ENCODE data around the gene PDCD10.
A peak's percentile ranks its signal among the peaks of the same experiment; 100 is the strongest.

The PDCD10 gene

DNA sequence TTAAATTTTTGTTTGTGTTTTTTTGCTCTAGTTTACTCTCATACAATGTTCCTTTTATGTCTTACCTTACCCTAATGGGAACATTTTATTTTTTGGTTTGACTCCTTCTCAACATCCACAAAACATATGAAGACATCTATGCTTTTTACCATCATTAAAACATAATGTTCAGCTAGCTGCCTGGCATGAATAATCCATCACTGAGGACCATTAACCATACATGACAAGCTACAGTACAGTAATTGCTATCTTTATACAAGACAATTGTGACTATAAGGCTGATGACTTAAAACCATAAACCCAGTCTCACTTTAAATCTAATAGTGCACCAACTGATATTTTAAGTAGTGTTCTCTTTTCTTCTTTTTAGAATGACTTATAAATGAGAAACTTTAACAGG is 14.5 kb upstream of the PDCD10 start:
- Histone ChIP-seq H3K4me1 (ENCODE audit: control insufficient read depth, insufficient read depth, low read length) (no peaks in the 10 kb centered on the region), H3K27ac (ENCODE audit: low read depth, low read length) (no peak overlapping the region), H3K27me3 (ENCODE audit: control insufficient read depth, insufficient read depth, low read length) (no peaks in the 10 kb centered on the region), H3K4me3 (ENCODE audit: low read length) (no peak overlapping the region), H3K36me3 (ENCODE audit: control insufficient read depth, insufficient read depth, low read length) (no peaks in the 10 kb centered on the region), H3K9ac (ENCODE audit: low read length) (no peak overlapping the region)

DNA sequence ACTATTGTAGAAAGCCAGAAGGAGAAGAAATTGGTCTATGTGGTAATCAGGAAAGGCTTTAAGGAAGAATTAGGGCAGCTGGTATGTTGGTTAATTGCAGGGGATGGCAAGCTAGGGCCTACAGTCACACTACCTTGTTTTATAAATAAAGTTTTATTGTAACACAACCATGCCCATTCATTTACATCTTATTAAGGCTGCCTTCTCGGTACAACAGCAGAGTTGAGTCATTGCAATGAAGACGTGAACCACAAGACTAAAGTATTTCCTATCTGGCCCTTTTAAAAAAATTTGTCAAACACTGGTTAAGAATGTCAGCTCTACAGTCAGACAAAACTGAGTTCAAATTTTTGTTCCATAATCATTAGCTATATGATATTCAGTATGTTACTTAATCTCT is 9.1 kb upstream of the PDCD10 start:
- no peaks in the 10 kb centered on the region for H3K4me1 ChIP-seq (ENCODE audit: control insufficient read depth, insufficient read depth, low read length)
- H3K9ac ChIP-seq (ENCODE audit: low read length), result no peak overlapping the region
- H3K27me3 ChIP-seq (ENCODE audit: control insufficient read depth, insufficient read depth, low read length), result no peaks in the 10 kb centered on the region
- H3K27ac ChIP-seq (ENCODE audit: low read depth, low read length), result no peak overlapping the region
- no peaks in the 10 kb centered on the region for H3K36me3 ChIP-seq (ENCODE audit: control insufficient read depth, insufficient read depth, low read length)
- H3K4me3 ChIP-seq (ENCODE audit: low read length), result no peak overlapping the region

DNA sequence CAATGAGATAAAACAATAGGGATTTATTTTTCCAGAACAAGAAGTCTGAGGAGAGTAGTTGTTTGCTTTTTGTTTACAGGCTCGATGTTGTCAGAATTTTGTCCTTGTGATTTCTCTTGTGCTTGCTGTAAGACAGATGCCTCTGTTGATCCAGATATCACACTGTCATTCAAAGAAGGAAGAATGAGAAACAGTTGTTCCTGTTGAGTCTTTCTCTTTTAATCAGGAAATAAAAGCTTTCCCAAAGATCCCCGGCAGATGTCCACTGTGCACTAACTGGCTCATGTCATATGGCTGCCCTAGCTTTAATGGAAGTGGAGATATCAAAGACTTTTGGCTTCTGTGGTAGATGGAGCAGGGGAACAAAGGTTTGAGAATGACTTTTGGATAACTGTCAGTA is 7.6 kb upstream of the PDCD10 start:
- no peak overlapping the region for H3K27ac ChIP-seq (ENCODE audit: low read depth, low read length)
- H3K36me3 ChIP-seq (ENCODE audit: control insufficient read depth, insufficient read depth, low read length), result no peaks in the 10 kb centered on the region
- no peaks in the 10 kb centered on the region for H3K4me1 ChIP-seq (ENCODE audit: control insufficient read depth, insufficient read depth, low read length)
- H3K9ac ChIP-seq (ENCODE audit: low read length), result no peak overlapping the region
- H3K27me3 ChIP-seq (ENCODE audit: control insufficient read depth, insufficient read depth, low read length), result no peaks in the 10 kb centered on the region
- no peak overlapping the region for H3K4me3 ChIP-seq (ENCODE audit: low read length)

DNA sequence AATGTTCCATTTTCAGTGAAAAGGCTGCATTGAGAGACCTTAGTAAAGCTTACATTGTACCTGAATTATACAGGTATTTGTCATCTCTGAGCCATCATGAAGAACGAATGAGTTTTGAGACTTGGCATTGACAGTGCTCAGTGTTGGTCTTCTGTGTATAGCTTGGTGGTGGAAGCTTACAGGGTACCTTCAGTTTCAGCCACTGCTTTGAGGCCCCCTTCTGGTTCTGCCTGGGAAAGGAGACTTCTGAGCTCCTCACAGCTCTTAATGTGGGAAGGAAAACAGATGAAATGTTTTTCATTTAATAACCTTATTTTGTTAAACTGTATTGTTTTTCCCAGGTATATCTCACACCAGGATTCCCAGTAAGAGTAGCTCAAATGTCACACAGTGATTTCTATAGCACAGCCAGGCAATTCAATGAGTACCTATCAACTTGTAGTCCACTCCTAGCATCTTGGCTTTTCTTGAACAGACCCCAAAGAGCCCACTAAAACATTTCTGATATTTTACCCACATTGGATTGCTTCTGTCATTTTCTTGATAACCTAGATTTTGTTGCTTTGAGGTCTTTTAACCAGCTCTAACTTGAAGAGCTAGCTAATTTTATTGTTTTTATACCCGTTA is 6.4 kb upstream of the PDCD10 start:
- H3K4me1 ChIP-seq (ENCODE audit: control insufficient read depth, insufficient read depth, low read length), result no peaks in the 10 kb centered on the region
- H3K36me3 ChIP-seq (ENCODE audit: control insufficient read depth, insufficient read depth, low read length), result no peaks in the 10 kb centered on the region
- H3K4me3 ChIP-seq (ENCODE audit: low read length), result no peak overlapping the region
- H3K9ac ChIP-seq (ENCODE audit: low read length), result no peak overlapping the region
- H3K27me3 ChIP-seq (ENCODE audit: control insufficient read depth, insufficient read depth, low read length), result no peaks in the 10 kb centered on the region
- no peak overlapping the region for H3K27ac ChIP-seq (ENCODE audit: low read depth, low read length)

DNA sequence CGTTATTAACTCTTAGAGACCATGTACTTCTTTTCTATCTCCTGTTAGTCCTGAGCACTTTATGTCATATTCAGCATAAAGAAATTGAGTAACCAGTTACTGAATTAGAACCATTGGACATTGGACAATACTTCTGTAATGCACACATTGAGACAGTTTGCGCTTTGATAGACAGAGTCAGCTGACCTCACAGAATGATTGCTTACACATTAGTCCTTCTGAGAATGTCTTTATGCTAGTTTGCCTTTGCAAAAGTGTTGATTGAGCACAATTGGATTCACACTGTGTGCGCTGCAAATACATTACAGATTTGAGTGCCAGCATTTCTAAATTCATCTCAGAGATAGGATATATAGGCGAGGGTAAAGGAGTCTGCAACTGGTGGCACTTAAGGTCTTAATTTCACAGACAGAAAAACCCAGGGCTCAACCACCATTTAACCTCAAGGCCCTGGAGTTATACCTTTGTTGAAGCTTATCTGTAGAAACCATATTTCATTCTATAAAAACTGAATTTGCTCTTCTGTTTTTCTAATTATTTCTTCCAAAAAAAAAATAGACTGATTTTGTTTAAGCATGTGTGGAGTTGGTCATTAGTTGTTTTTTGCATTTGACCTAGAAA is 4.6 kb upstream of the PDCD10 start:
- no peaks in the 10 kb centered on the region for H3K27me3 ChIP-seq (ENCODE audit: control insufficient read depth, insufficient read depth, low read length)
- H3K27ac ChIP-seq (ENCODE audit: low read depth, low read length), result no peak overlapping the region
- H3K9ac ChIP-seq (ENCODE audit: low read length), result no peak overlapping the region
- no peaks in the 10 kb centered on the region for H3K4me1 ChIP-seq (ENCODE audit: control insufficient read depth, insufficient read depth, low read length)
- no peak overlapping the region for H3K4me3 ChIP-seq (ENCODE audit: low read length)
- H3K36me3 ChIP-seq (ENCODE audit: control insufficient read depth, insufficient read depth, low read length), result no peaks in the 10 kb centered on the region

DNA sequence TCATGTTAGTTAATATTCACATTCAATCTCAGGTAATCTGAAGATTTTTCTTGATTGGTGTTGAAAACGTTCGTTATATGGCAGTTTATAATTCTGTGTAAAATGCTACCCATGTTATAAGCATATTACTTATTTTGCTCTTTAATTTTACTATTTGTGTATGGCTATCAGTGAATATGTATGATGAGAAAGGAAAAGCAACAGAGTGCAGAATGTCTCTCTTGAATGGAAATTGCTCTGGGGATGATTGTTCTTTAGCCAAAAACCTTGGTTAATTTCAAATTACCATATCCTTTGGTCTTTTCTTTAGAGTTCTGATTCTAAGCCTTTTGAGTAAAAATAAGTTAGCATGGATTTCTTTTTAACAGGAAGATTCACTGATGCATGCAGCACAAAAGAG is 3.3 kb upstream of the PDCD10 start:
- Histone ChIP-seq H3K9ac (ENCODE audit: low read length) (no peak overlapping the region), H3K4me3 (ENCODE audit: low read length) (no peak overlapping the region)

DNA sequence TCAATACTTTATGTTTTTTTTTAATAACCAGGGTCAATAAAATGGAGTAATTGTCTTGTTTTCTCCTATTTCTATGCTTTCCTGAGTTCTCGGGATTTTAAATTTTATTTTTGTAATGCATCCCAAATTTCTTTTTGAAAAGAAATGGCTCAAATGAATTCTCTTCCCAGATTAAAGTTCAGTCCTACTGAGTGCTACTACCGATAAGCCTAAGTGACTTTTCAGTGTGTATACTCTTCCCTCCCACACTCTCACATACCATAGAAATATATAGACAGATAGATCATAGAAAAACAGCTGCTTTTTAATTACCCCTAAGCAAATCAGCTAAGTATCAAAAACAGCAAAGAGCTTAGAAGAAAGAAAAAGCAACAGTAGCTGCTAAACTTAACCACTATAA is 2.3 kb upstream of the PDCD10 start:
- H3K9ac ChIP-seq (ENCODE audit: low read length), result no peak overlapping the region
- H3K4me3 ChIP-seq (ENCODE audit: low read length), result no peak overlapping the region
- H3K27me3 ChIP-seq (ENCODE audit: control insufficient read depth, insufficient read depth, low read length), result no peaks in the 10 kb centered on the region
- peaks cover 7% of the 10 kb centered on the region for H3K4me1 ChIP-seq (ENCODE audit: control insufficient read depth, insufficient read depth, low read length)
- no peak overlapping the region for H3K27ac ChIP-seq (ENCODE audit: low read depth, low read length)
- H3K36me3 ChIP-seq (ENCODE audit: control insufficient read depth, insufficient read depth, low read length), result no peaks in the 10 kb centered on the region

More for the DNA sequence above, 3.3 kb upstream of the PDCD10 start:
- no peaks in the 10 kb centered on the region for H3K36me3 ChIP-seq (ENCODE audit: control insufficient read depth, insufficient read depth, low read length)
- H3K4me1 ChIP-seq (ENCODE audit: control insufficient read depth, insufficient read depth, low read length), result peaks cover 7% of the 10 kb centered on the region
- H3K27ac ChIP-seq (ENCODE audit: low read depth, low read length), result no peak overlapping the region
- no peaks in the 10 kb centered on the region for H3K27me3 ChIP-seq (ENCODE audit: control insufficient read depth, insufficient read depth, low read length)

DNA sequence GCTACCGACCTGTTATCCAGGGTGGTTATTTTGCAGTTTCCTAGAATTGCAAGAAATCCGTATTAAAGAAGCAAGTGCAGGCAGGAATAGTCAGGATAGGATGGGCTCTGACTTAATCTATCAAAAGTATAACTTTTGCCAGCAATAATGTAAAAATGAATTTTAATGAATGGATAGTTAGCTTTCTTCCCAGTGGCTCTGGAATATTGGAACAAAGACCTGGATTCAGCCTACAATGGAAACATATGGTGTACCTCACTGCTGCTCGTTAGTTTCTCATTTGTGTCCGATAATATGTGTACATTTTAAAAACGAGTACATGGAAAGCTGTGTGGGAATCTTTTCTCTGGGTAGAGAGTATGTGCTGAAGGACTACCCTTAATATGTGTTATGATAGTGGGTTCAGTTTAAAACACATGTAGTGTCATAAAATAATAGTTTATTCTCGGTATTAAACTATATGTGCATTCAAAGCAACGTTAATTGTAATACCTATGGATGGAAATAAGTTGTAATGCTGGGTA is 1.6 kb upstream of the PDCD10 start:
- peak overlapping the region; percentile 88 for H3K4me3 ChIP-seq (ENCODE audit: low read length)
- no peaks in the 10 kb centered on the region for H3K36me3 ChIP-seq (ENCODE audit: control insufficient read depth, insufficient read depth, low read length)
- H3K27me3 ChIP-seq (ENCODE audit: control insufficient read depth, insufficient read depth, low read length), result no peaks in the 10 kb centered on the region
- no peak overlapping the region for H3K27ac ChIP-seq (ENCODE audit: low read depth, low read length)
- H3K4me1 ChIP-seq (ENCODE audit: control insufficient read depth, insufficient read depth, low read length), result peaks cover 7% of the 10 kb centered on the region
- no peak overlapping the region for H3K9ac ChIP-seq (ENCODE audit: low read length)

DNA sequence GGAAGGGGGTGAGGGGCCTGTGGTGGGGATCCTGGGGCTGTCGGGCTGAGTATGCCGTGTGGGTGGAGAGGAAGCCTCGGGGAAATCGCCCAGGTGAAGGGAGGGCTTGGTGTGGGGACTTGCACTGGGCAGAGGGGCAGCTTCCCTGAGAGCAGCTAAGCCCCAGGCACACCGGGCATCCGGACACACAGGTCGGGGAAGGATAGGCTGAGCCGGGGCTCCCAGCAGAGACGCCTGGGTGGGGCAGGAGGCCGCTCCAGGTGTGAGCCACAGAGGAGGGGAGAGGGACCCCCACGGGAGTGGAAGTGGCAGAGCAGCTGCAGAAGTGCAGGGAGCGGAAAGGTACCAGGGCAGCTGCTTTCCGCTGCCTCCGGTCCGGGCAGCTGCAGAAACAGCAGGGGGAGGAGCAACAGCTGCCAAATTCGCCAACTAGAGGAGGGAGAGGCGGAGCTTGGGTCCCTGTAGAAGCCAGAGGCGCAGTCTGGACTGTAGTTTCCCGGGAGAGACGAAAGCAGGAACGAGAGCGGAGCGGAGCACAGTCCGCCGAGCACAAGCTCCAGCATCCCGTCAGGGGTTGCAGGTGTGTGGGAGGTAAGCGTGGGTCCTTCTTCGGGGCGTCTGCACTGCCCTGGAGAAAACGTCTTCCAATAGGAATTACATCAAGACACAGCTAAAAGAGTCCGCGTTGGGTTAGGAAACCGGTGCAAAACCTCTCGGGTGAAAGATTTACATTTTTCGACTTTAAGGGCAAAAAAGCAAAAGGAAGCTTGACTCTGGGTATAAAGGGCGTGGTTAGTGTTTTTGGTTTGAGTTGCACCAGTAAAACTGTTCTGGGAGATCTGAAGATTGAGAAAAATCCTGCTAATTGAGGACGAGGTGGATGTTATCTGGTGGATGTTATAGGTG is 794 bp upstream of the PDCD10 start, which contains the start of gene SERPINI1:
TSS of gene SERPINI1 (plus strand) at position 489 of the 906 bp plus-strand sequence. CDS start 53,408 bp downstream, outside the sequence.
- Histone ChIP-seq H3K27me3 (ENCODE audit: control insufficient read depth, insufficient read depth, low read length) (no peaks in the 10 kb centered on the region), H3K36me3 (ENCODE audit: control insufficient read depth, insufficient read depth, low read length) (no peaks in the 10 kb centered on the region)

DNA sequence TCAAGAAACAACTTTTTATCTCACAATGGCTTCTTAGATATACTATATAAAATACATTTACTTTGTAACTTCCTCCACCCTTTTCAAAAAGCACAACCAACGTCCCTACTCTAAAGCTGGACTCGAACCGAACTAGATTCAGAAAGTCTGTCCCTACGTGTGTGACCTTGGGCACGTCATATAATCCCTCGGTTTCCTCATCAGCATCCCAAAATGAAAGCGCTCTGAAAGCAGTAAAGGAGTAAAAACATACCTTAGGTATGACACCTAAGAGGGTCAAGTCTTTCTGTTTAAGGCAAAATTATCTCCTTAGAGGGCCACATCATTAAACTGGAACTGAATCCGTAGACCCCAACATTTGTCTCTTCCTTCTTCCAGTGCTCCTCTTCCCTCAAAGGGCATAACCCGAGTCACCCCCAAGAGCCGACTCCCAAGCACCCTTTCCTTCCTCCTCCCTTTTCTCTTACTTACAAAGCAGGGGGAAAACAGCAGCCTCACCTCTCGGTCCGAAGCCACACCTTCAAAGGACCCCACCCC is 663 bp downstream of the PDCD10 start:
- H3K27ac ChIP-seq (ENCODE audit: low read depth, low read length), result peak overlapping the region; percentile 75
- peaks cover 7% of the 10 kb centered on the region for H3K4me1 ChIP-seq (ENCODE audit: control insufficient read depth, insufficient read depth, low read length)
- H3K4me3 ChIP-seq (ENCODE audit: low read length), result peak overlapping the region; percentile 88
- H3K9ac ChIP-seq (ENCODE audit: low read length), result peak overlapping the region; percentile 77
- H3K27me3 ChIP-seq (ENCODE audit: control insufficient read depth, insufficient read depth, low read length), result no peaks in the 10 kb centered on the region
- H3K36me3 ChIP-seq (ENCODE audit: control insufficient read depth, insufficient read depth, low read length), result no peaks in the 10 kb centered on the region

More for the DNA sequence above, 794 bp upstream of the PDCD10 start, which contains the start of gene SERPINI1:
- H3K4me3 ChIP-seq (ENCODE audit: low read length), result peak within 1 kb of the TSS; percentile 88
- H3K27ac ChIP-seq (ENCODE audit: low read depth, low read length), result peak within 1 kb of the TSS; percentile 75
- peaks cover 7% of the 10 kb centered on the region for H3K4me1 ChIP-seq (ENCODE audit: control insufficient read depth, insufficient read depth, low read length)
- peak within 1 kb of the TSS; percentile 77 for H3K9ac ChIP-seq (ENCODE audit: low read length)

DNA sequence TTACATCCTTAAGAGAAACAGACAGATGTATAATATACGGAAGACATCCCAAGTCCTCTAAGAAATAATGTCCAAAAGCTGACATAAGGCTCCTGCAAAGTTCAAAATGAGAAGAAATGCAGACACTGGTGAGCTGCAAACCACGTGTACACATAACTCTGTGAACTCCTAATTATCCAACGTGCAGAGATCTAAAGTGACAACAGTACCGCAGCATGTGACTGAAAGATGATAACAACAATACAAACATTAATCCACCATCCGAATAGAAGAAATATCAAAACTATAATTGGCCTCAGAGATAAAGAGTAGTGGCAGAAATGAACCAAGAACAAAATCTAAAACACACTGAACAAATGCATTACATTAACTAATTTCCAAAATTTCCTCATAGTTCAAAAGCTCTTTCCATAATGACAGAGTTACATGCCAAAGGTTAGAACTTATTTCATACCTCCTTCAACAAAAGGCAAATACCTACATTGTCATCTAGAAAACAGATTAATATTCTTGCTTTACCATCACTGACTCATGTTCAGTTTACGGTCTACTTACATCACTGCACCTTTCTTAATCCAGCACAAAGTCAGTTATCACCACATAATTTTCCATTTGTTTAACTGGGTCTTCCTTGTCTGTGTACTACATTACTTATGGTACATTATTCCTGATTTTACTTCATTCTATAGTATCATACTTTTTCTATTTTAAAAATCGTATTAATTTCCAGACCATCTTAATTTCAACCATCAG is 2.2 kb downstream of the PDCD10 start:
- peaks cover 11% of the 10 kb centered on the region for H3K4me1 ChIP-seq (ENCODE audit: control insufficient read depth, insufficient read depth, low read length)
- H3K36me3 ChIP-seq (ENCODE audit: control insufficient read depth, insufficient read depth, low read length), result no peaks in the 10 kb centered on the region
- H3K27ac ChIP-seq (ENCODE audit: low read depth, low read length), result no peak overlapping the region
- H3K4me3 ChIP-seq (ENCODE audit: low read length), result no peak overlapping the region
- H3K9ac ChIP-seq (ENCODE audit: low read length), result no peak overlapping the region
- H3K27me3 ChIP-seq (ENCODE audit: control insufficient read depth, insufficient read depth, low read length), result no peaks in the 10 kb centered on the region
